GM18505 (cell line): ENCODE results near the gene MORN5.

Experiments used
- ATAC-seq: cut with Tn5 transposase; IDR thresholded peaks from one replicate; pipeline ENCODE4 v1.9.1; 2021; ENCODE audit not compliant: unreplicated experiment
- POLR2A ChIP-seq: IDR thresholded peaks from 4 replicates; pipeline ENCODE4 v1.6.1; 2011; ENCODE audit warnings: borderline replicate concordance; ENCODE audit not compliant: insufficient read depth, insufficient read length; ENCODE audit errors: extremely low read depth

Gene MORN5

DNA sequence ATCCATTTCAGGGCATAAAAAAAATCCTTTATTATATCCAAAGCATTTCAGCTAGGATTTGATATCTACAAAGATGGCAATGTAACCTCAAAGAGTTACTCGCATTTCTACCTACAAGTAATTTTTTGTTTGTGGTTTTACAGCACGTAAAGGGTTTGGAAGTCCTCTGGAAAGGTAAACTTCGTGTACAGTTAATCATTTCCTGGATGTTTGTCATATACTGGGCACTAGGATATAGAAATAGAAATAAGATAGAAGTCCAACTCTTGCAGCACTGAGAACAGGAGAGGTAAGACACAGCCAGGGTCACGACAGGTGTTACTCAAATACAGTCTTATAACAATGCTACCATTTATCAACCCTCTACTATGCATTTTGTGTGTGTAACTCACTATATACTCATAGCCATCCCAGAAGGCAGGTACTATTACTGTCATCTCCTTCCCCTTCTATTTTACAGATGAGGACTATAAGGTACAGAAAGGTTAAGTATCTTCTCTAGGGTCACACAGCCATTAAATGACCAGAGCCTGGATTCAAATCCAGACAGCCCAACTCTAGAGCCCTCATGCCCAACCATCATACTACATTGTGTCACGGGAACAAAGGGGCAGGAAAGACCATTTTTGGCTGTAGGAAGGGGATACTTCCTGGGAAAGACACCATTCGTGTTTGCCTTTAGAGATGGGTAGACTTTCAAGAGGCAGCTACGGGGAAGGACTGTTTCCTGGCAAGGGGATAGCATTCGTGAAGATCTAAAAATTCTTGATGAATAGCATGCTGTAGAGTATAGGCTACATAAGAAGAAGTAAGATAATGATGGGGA is 19.1 kb upstream of the MORN5 start:
- ATAC-seq, result no peak
- no peak for TF ChIP-seq POLR2A

DNA sequence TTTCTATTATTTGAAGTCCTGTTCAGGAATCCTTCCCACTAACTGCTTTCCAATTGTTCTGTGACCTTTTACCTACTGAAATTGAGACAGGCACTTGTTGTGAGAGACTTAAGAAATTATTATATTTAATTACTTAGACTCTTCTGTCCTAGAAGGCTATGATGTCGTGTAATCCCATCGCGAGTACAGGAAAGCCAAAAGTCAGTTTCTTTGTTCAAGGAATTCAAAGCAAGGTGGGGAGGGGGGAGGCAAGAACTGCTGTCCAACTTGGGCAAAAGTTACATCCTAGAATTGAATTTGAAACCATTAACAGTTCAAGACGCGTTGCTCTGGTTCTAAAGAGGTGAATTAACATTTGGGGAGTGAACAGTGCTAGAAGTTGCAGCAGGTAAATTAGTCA is 18.0 kb upstream of the MORN5 start:
- no peak for TF ChIP-seq POLR2A
- ATAC-seq, result no peak

DNA sequence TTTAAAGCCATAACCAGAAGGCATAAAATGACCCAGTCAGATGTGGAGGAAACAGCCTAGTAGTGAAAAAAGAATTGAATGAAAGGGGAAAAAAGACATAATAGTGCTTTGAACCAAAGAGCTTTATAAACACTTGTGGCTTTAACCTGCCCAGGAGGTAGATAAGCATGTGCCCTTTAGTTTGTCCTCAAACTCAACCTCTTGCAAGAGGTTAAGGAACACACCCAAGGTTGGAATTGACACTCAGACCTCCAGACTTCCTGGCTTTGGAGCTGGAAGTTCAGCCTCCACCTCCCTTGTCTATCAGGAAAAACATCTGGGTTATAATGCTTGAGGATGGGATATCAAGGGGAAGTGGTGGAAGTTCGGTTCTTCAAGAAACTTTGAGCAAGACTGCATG is 16.4 kb upstream of the MORN5 start:
- no peak for ATAC-seq
- no peak for TF ChIP-seq POLR2A

DNA sequence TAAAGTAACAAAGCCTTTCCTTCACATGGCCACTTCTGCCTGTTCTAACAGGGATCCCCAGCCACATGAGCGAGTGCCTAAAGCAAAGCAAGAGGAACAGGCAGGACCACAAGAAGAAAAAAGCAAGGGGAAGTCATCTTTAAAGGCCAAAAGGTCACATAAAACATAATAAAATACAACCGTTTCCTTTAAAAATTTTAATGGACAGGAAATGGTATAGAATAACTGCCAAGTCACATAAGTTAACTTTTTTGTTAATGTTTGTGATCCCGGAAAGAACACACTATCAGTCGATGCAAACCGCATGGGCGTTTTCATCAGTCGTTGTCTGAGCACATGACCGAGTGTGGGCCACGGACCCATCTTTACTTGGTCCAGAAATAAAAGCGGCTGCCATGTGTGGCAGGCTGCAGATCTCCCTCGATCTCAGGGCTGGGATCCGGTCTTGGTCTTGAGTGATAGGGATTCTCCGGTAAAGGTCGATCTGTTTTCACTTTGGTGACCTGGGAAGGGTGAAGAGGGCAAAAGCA is 15.8 kb upstream of the MORN5 start:
- no peak for ATAC-seq
- no peak for TF ChIP-seq POLR2A

DNA sequence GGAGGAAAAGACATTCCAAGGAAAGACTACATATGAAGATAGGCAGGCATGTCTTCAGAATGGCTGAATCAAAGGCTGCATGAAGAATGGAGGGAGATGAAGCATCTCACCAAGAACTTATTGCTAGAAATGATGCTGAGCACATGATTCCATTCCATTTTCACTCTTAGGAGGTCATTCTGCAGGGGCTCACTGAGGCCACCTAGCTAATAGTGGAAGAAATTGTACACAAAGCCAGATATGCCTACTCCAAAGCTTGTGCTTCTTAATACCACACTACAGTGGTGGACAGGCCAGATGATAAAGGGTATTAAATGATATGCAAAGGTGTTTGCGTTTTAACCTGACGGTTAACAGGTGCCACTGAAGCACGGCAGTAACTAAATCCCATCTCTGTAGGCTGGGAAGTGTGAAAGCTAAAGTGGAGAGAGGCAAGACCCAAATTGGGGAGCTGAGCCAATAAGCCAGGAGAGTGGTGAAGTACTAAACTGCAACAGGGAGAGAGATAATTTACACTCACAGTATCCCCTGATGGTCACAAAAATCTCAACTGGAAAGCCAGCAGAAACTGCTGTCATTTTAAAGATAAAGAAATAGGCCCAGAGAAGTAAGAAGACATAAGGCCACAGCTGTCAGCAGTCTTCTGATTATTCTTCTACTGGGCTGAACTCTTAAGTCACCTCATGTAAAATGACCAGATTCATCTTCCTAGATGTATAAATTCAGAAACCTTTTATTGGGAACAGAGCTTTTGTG is 14.7 kb upstream of the MORN5 start:
- no peak for ATAC-seq
- TF ChIP-seq POLR2A, result no peak

DNA sequence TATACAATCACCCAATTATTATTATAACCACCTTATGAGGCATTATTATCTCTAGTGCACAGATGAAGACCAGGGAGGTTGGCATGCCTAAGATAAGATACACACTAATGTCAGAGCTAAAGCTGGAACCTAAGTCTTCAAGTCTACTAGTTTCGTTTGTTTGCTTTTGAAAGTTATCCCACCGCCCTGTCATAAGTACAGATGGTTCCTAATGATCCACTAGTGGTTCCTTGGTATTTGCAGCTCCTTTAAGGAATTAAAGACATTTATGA is 14.2 kb upstream of the MORN5 start:
- ATAC-seq, result no peak

DNA sequence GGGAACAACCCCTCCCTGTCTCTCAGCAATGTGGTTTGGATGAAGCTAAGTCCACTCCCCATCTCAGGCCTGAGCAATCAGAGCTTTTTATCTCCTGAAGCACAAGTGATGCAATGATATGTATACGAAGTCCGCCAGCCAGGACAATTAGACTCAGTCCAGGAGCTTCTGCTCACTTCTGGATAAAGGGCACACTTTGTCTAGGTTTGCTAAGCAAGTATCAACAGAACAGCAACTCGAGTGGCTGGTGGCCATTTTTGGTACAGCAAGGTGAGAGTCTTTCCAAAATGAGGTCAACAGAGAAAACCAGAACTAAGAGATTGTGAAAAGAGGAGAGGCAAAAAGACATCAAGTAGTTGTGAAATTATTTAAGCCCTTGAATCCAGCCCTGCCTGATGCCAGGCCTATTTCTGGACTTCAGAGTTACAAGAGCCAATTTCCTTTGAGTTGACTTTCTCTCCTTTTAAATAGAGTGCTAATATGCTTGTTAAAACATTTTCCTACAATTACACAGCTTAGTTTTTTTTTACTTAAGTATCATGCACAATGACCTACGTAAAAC is 8.4 kb upstream of the MORN5 start:
- no peak for TF ChIP-seq POLR2A
- no peak for ATAC-seq

More for the DNA sequence above, 14.2 kb upstream of the MORN5 start:
- no peak for TF ChIP-seq POLR2A

DNA sequence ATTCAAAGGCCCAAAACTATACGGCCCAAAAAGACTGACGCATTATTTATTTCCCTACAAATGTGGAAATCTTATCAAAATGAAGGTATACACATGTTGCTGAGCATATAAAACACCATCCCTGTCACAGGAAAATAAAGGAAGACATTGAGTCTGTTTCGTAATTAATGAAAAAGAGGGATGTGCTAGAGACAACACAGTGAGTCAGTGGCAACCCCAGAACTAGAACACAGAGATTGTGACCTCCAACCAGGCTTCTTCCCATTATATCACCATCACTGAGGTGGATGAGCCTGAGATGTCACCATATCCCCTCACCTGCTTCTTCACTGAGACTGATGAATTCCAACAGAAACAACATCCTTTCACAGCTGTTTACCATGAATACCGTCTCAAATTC is 3.9 kb upstream of the MORN5 start:
- no peak for ATAC-seq
- TF ChIP-seq POLR2A, result no peak

DNA sequence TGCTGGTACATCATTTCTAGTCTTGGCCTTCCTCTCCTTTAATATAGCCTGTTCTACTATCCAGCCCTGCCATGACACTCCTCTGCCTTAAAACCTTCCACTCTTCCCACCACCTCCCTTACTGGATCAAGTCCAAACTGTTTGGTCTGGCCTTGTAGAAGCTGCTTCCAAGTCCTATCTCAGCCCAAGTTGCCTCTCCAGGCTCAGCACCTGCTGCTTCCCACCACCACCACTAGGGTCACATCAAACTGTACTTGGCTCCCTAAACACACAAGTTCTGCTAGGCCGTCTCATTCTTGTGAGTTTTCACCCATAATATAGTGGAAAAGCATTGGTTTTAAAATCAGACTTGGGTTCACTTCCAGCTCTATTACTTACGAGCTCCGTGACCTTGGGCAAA is 1.5 kb upstream of the MORN5 start:
- TF ChIP-seq POLR2A, result no peak

DNA sequence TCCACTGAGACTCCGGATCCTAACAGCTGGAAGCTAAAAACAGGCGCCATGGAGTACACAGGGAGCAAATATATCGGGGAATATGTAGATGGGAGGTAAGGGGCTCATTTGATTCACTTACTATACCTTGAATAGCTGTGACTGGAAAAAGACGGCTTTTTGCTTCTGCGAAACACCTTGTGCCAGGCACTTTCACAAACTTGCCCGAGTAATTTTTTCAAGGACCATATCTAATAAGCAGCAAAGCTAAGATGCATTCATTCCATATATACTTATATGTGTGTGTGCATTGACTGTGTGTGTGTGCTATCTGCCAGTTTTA is 178 bp downstream of the MORN5 start:
- no peak for ATAC-seq
- TF ChIP-seq POLR2A, result no peak

More for the DNA sequence above, 1.5 kb upstream of the MORN5 start:
- ATAC-seq, result no peak

DNA sequence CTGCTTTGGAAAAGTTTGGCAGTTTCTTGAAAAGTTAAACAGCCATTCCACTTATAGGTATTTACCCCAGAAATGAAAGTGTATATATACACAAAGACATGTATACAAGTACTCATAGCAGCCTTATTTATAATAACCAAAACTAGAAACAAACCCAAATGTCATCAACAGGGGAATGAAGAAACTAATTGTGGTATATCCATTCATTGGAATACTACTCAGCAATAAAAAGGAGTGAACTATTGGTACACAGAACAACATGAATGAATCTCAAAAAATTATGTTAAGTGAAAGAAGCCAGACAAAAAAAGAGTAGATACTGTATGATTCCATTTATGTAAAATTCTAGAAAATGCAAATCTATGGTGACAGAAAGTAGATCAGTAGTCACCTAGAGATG is 2.7 kb downstream of the MORN5 start:
- no peak for ATAC-seq
- no peak for TF ChIP-seq POLR2A

DNA sequence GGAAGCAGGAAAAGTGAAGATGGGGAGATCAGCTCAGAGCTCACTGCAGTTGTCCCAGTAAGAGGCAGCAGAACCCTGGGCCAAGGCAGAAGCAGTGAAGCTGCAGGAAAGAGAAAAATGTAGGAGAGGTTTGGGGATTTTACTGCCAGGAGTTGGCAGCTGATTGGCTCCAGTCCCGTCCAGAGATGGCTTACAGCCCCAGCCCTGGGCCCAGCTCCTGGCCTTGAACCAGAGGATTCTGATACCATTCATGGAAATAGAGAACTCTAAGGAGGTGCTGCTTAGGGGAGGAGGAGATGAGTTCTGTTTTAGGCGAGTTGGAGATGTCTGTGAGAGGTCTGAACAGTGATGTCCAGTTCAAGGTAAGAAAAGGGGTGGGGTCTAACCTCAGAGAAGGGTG is 4.6 kb downstream of the MORN5 start:
- TF ChIP-seq POLR2A, result no peak
- ATAC-seq, result no peak

DNA sequence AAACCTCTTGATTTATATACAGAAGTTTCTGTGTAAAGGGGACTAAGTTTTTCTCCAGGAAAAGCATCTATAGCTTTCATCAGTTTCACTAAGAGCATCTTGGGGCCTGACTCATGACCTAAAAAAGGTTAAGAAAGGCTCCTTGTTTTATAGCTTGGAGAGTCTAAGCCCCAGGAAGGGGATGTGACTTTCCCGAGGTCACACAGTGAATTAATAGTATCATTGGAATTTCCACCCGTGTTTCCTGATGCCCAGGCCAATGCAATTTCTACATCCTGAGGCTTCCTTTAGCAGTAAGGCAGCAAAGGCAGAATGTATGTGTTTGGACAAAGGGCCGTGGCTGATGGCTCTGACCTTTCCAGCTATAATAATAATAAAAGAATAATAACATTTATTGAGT is 8.6 kb downstream of the MORN5 start:
- no peak for TF ChIP-seq POLR2A
- no peak for ATAC-seq

DNA sequence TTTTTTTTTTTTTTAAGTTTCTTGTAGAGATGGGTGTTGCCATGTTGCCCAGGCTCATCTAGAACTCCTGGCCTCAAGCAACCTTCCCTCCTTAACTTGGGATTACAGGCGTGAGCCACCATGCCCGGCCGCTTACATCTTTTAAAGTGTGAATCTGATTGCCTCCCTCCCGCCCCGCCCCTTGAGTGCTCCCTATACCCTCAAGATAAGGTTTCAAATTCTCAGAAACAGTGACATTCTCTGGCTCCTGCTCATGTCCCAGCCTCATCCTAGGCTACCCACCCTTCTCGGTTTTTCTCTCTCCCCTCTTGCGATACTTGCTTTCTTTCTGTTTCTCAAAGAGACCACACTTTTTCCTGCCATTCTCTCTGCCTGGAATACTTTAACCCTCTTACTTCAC is 12.4 kb downstream of the MORN5 start:
- ATAC-seq, result no peak
- no peak for TF ChIP-seq POLR2A
